ENCODE measurements around the gene POLD4. TPM values are rescaled to one million over a fixed set of nuclear protein-coding genes. Genes with fewer than 3 reads are reported as not detected.
A peak's percentile ranks its signal among the peaks of the same experiment; 100 is the strongest.

The POLD4 gene
- total RNA-seq, 4 donors from 2014 or later, result 38.6 to 105 (median 60.6) TPM

GRCh38 chr11:67396587-67397389 lies 43.4 kb upstream of the POLD4 start:
- no peak overlapping the region for H3K4me3 ChIP-seq (replicated peaks in 1 of 3)
- TF ChIP-seq CTCF (IDR thresholded peaks at IDR 0.05) (no peak), POLR2A (IDR thresholded peaks at IDR 0.05) (no peak)
- 55 to 60% methylated on average over 11 to 12 of the region's 13 CpGs for WGBS, 2 donors
- H3K27ac ChIP-seq, result no peak overlapping the region
- H3K27me3 ChIP-seq, result no peaks in the 10 kb centered on the region
- H3K4me1 ChIP-seq, result peaks cover 17 to 24% of the 10 kb centered on the region in 2 donors
- intact Hi-C loops (cut with DNase I), result loop anchor here (10.0 kb wide), 1 partner anchor 68 kb away; the partner anchor contains the start of gene TMEM134
- no peak for DNase-seq
- no peaks in the 10 kb centered on the region for H3K9me3 ChIP-seq
- H3K36me3 ChIP-seq, result peaks cover 24 to 25% of the 10 kb centered on the region in 2 donors

GRCh38 chr11:67396259-67396581 lies 42.9 kb upstream of the POLD4 start:
- Histone ChIP-seq H3K4me1 (peaks cover 17 to 24% of the 10 kb centered on the region in 2 donors), H3K27ac (no peak overlapping the region), H3K4me3 (replicated peaks in 1 of 3) (no peak overlapping the region), H3K36me3 (peaks cover 24 to 25% of the 10 kb centered on the region in 2 donors), H3K9me3 (no peaks in the 10 kb centered on the region), H3K27me3 (no peaks in the 10 kb centered on the region)
- intact Hi-C loops (cut with DNase I), result loop anchor here (10.0 kb wide), 1 partner anchor 69 kb away; the partner anchor contains the start of gene TMEM134
- TF ChIP-seq POLR2A (IDR thresholded peaks at IDR 0.05), result no peak
- TF ChIP-seq CTCF (IDR thresholded peaks at IDR 0.05), result no peak
- 87 to 95% methylated on average over 7 of the region's 7 CpGs for WGBS, 2 donors
- DNase-seq, result no peak

GRCh38 chr11:67395555-67396258 lies 42.4 kb upstream of the POLD4 start:
- TF ChIP-seq POLR2A (IDR thresholded peaks at IDR 0.05), result no peak
- no peak overlapping the region for H3K4me3 ChIP-seq (replicated peaks in 1 of 3)
- DNase-seq, result no peak
- WGBS, 2 donors, result 89% methylated on average over 15 of the region's 19 CpGs
- peaks cover 12 to 27% of the 10 kb centered on the region in 2 donors for H3K4me1 ChIP-seq
- peaks cover 24 to 25% of the 10 kb centered on the region in 2 donors for H3K36me3 ChIP-seq
- no peaks in the 10 kb centered on the region for H3K27me3 ChIP-seq
- H3K27ac ChIP-seq, result no peak overlapping the region
- H3K9me3 ChIP-seq, result no peaks in the 10 kb centered on the region
- intact Hi-C loops (cut with DNase I), result loop anchor here (10.0 kb wide), 1 partner anchor 69 kb away; the partner anchor contains the start of gene TMEM134

GRCh38 chr11:67393990-67394389 lies 40.6 kb upstream of the POLD4 start:
- intact Hi-C loops (cut with DNase I), result loop anchor here (5.0 to 10.0 kb wide), 2 partner anchors 71 to 113 kb away; partner anchors contain the start of genes CDK2AP2, PITPNM1 and TMEM134
- peaks cover 18 to 19% of the 10 kb centered on the region in 2 donors for H3K36me3 ChIP-seq
- WGBS, 2 donors, result 48 to 51% methylated on average over 5 of the region's 5 CpGs

More at GRCh38 chr11:67393990-67394389, 40.6 kb upstream of the POLD4 start:
- H3K4me3 ChIP-seq (replicated peaks in 1 of 3), result no peak overlapping the region
- TF ChIP-seq CTCF (IDR thresholded peaks at IDR 0.05) (no peak), POLR2A (IDR thresholded peaks at IDR 0.05) (no peak)
- H3K27ac ChIP-seq, result no peak overlapping the region
- H3K9me3 ChIP-seq, result no peaks in the 10 kb centered on the region
- no peaks in the 10 kb centered on the region for H3K27me3 ChIP-seq
- peak; percentile 48 to 64 for DNase-seq
- peaks cover 4 to 20% of the 10 kb centered on the region in 2 donors for H3K4me1 ChIP-seq
